IMR-90 (cell line): ENCODE measurements around the gene EMX1.

Source experiments
- BHLHE40 ChIP-seq: fragments of 150-350 bp; IDR thresholded peaks from 2 replicates; pipeline ENCODE4 v1.6.1; 2016; ENCODE audit warnings: mild to moderate bottlenecking, low read depth, low read length
- CEBPB ChIP-seq: IDR thresholded peaks from 2 replicates; pipeline ENCODE4 v1.6.1; 2012; ENCODE audit warnings: low read depth, low read length, improper control_type of control experiment
- MXI1 ChIP-seq: IDR thresholded peaks from 2 replicates; pipeline ENCODE4 v1.6.1; 2012; ENCODE audit warnings: low read depth, mild to moderate bottlenecking, low read length, moderate library complexity, borderline replicate concordance
- POLR2A ChIP-seq: IDR thresholded peaks from 2 replicates; pipeline ENCODE4 v1.6.1; 2012; ENCODE audit warnings: mild to moderate bottlenecking, low read depth, low read length
- RAD21 ChIP-seq: IDR thresholded peaks from 2 replicates; pipeline ENCODE4 v1.6.1; 2012; ENCODE audit warnings: low read length, improper control_type of control experiment
- RFX5 ChIP-seq: IDR thresholded peaks from 2 replicates; pipeline ENCODE4 v1.8.0; 2012; ENCODE audit warnings: low read depth, mild to moderate bottlenecking, low read length, moderate library complexity
- SMC3 ChIP-seq: fragments of 150-350 bp; IDR thresholded peaks from 2 replicates; pipeline ENCODE4 v1.6.1; 2016; ENCODE audit warnings: low read depth, mild to moderate bottlenecking, antibody characterized with exemption, low read length, moderate library complexity
- TF ChIP-seq, protein P1 (sequence below): conservative IDR thresholded peaks from 2 replicates; pipeline ENCODE4 v1.5.1; 2012; ENCODE audit warnings: mild to moderate bottlenecking, low read depth, low read length, improper control_type of control experiment
- TF ChIP-seq, protein P2 (sequence below): fragments of 150-350 bp; IDR thresholded peaks from 2 replicates; pipeline ENCODE4 v1.6.1; 2017; ENCODE audit warnings: mild to moderate bottlenecking, antibody characterized with exemption, low read length, low read depth
- TF ChIP-seq, protein P3 (sequence below): fragments of 150-350 bp; IDR thresholded peaks from 2 replicates; pipeline ENCODE4 v1.6.1; 2016; ENCODE audit warnings: low read depth, mild to moderate bottlenecking, low read length, moderate library complexity, borderline replicate concordance

DNA sequence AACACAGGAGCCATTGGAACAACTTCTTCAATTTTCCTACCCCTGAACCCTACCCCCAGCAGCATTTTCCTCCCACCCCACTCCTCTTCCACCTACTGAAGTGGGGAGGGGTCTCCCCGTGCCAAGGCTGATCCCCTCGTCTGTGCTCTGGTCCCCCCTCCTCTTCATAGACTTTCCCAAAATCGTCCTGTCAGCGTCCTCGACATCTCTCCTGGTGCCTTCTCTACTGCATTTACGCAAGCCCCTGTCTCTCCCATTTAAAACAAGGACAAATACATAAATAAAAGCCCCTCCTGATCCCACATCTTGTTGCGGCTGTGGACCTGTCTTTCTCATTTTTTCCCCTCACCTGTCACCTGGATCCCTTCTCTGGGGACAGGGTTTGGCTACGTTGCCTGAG, 42.2 kb downstream of the EMX1 start:
- TF ChIP-seq, protein P1, sequence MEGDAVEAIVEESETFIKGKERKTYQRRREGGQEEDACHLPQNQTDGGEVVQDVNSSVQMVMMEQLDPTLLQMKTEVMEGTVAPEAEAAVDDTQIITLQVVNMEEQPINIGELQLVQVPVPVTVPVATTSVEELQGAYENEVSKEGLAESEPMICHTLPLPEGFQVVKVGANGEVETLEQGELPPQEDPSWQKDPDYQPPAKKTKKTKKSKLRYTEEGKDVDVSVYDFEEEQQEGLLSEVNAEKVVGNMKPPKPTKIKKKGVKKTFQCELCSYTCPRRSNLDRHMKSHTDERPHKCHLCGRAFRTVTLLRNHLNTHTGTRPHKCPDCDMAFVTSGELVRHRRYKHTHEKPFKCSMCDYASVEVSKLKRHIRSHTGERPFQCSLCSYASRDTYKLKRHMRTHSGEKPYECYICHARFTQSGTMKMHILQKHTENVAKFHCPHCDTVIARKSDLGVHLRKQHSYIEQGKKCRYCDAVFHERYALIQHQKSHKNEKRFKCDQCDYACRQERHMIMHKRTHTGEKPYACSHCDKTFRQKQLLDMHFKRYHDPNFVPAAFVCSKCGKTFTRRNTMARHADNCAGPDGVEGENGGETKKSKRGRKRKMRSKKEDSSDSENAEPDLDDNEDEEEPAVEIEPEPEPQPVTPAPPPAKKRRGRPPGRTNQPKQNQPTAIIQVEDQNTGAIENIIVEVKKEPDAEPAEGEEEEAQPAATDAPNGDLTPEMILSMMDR: no peak
- TF ChIP-seq POLR2A (no peak), BHLHE40 (no peak), RAD21 (no peak), SMC3 (no peak), RFX5 (no peak), CEBPB (no peak), MXI1 (no peak)
- TF ChIP-seq, protein P2, sequence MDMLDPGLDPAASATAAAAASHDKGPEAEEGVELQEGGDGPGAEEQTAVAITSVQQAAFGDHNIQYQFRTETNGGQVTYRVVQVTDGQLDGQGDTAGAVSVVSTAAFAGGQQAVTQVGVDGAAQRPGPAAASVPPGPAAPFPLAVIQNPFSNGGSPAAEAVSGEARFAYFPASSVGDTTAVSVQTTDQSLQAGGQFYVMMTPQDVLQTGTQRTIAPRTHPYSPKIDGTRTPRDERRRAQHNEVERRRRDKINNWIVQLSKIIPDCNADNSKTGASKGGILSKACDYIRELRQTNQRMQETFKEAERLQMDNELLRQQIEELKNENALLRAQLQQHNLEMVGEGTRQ: no peak
- TF ChIP-seq, protein P3, sequence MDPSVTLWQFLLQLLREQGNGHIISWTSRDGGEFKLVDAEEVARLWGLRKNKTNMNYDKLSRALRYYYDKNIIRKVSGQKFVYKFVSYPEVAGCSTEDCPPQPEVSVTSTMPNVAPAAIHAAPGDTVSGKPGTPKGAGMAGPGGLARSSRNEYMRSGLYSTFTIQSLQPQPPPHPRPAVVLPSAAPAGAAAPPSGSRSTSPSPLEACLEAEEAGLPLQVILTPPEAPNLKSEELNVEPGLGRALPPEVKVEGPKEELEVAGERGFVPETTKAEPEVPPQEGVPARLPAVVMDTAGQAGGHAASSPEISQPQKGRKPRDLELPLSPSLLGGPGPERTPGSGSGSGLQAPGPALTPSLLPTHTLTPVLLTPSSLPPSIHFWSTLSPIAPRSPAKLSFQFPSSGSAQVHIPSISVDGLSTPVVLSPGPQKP: no peak
